Left renal pelvis (tissue), 4 donors: ENCODE data around the gene POC1A. TPM values are rescaled to one million over a fixed set of nuclear protein-coding genes. Genes with fewer than 3 reads are reported as not detected.

ENCODE experiments used
- DNase-seq, 4 donors: peaks; one replicate each; pipeline ENCODE4 v3.0.0-alpha.2; 2013; ENCODE audit warnings: low read depth in 4 of 4, low spot score in 3 of 4
- polyA plus RNA-seq, 4 donors: library from polyadenylated mRNA; unstranded; fragments of 120-200 nt; gene quantifications; one replicate each; pipeline ENCODE4 v1.2.1, GENCODE V29; 2013; ENCODE audit not compliant: insufficient read length in 4 of 4

The POC1A gene
- polyA plus RNA-seq, 4 donors, result 6.7 to 8.9 (median 7.6) TPM

- DNase-seq, result no peak
Measured at GRCh38 chr3:52109611-52110301, 44.5 kb downstream of the POC1A start.

- no peak for DNase-seq
Measured at GRCh38 chr3:52108302-52109232, 45.7 kb downstream of the POC1A start.

DNA sequence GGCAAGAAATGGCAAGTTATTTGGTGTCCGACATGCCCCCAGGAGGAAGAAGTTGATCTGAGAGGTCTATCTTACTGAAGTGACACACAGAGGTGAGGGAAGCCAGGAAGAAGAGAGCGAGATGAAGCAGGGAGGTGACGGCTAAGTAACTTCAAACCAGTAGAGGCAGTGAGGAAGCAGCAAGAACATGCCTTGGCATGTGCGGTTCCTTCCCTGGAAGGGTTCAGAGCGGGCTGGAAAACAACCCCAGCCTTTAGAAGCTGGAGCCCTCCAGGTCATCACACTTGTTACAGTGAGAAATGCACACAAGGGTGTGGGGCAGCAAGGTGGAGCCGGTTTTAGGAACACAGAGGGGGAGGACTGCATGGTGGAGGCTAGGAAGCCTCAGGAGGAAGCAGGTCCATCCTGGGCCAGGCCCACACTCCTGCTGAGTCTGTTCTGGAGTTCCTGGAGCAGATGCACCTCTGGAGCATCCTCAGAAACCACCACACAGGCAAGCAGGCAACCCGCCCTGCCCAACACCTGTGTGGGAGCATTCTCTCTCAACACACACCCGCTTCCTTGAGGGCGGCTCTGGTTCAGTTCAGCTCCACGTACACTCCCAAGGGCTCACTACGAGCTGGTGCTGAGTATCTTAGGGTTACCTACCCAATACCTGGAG lies 47.1 kb downstream of the POC1A start:
- no peak for DNase-seq

GRCh38 chr3:52104684-52105640 lies 49.3 kb downstream of the POC1A start:
- DNase-seq, result no peak

DNA sequence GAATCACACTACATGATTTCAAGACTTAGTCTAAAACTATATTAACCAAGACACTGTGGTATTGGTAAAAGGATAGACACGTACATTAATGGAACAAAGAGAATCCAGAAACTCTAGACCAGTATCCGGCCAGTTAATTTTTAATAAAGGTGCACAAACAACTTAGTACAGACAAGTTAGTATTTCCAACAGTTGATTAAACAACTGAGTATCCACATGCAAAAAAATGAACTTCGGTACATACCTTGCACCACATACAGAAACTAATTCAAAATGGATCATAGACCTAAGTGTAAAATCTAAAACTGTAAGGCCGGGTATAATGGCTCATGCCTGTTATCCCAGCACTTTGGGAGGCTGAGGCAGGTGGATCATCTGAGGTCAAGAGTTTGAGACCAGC lies 51.3 kb downstream of the POC1A start:
- DNase-seq, result no peak

DNA sequence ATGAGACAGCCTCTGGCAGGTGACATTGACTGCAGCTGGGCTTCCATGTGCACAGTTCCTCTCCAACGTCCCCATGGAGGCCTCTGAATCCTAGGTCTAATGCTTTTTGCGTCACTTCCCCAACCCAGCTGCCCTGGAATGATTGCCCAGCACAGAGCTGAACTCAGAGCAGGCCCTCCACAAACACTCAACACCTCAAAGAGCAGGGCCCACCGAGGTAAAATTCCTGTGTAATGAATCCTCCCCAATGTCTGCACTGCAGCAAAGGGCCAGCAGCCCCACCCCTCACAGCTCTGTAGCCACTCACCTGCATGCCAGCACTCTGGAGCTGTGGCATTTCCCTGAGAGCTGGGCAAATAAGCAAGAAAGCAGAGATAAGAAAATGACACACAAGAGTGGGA lies 55.2 kb downstream of the POC1A start:
- no peak for DNase-seq

GRCh38 chr3:52097851-52098507 lies 56.2 kb downstream of the POC1A start:
- no peak for DNase-seq

DNA sequence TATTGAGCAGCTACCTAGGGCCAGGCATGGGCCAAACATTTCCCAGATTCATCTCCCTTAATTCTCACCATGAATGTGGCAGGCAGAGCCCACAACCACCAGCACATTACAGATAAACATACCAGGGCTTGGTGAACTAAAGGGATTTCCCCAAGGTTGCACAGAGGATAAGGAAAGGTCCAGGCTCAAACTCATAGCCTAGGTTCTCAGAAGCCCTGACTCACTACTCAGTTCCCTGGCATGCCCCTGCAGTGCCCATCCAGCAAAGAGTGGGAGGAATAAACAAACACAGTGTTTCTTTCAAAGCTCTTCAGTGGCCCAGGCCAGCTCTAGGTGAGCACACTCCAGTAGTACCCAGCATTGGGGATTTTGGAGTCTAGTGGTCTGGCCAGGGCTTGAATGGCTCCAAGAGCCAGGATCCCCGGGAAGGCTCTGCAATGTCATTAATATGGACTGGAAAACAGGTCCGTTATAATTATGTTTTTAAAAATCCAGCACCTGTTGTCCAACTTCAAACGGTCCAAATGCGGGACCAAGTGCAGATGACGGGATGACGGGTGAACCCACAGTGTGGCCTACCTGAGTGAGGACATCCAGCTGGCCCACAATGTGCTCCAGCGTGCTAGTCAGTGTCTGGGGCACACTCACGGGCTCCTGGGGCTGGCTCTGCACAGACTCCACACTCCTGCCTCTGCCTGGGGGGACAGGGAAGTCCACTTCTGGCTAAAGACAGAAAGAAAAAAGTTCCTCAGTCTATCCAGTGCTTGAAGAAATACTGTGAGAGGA lies 58.0 kb downstream of the POC1A start:
- no peak for DNase-seq

- no peak for DNase-seq
Measured at GRCh38 chr3:52094571-52095485, 59.4 kb downstream of the POC1A start.

GRCh38 chr3:52093756-52094545 lies 60.3 kb downstream of the POC1A start:
- DNase-seq, result no peak

GRCh38 chr3:52092891-52093290 lies 61.3 kb downstream of the POC1A start:
- no peak for DNase-seq

DNA sequence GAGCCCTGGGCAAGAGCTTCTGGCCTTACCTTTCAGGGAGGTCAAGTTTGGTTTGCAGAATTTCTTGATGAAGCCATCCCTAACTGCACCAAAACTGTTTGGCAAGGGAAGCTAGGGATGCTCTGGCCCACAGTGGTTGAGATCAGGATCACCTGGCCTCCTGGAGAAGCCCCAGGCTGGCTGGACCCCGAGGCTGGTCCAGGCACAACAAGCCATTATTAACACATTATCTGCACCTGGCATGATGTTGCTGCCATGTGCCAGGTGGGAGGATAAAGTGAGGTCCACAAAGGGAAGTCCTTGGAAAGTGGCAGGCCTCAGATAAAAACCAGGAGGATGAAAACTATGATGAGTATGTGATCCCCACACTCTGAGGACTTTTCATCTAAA lies 62.0 kb downstream of the POC1A start:
- DNase-seq, result no peak

DNA sequence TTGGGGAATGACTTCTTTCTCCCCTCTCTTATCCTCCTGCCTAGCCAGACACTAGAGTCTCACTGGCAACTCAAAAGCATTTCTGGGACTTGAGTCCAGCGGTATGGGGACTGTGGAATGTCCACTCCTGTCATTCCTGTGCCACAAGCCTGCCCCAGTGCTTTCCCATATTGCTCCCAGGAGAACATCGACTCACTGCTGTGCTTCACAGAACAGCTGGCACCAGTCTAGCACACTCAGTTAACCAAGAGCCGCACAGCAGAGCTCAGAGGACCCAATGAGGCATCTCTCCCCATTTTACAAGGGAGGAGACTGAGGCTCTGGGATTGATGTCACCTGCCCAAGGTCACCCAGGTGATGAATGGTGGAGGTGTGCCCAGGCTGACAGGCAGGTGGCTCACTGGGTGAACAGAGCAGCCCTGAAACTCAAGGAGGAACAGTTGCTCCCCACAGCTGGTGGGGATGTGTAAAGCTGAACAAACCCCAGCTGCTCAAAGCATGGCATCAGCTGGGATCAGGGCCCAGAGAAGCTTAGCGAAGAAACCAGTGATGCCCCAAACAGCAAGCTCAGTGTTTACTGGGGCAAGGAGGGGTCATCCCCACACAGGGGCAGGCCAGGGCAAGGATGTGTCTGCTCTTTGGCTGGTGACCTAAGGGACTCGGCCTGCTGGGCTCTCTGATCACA lies 62.5 kb downstream of the POC1A start:
- DNase-seq, result no peak

GRCh38 chr3:52090933-52091468 lies 63.2 kb downstream of the POC1A start:
- DNase-seq, result no peak

DNA sequence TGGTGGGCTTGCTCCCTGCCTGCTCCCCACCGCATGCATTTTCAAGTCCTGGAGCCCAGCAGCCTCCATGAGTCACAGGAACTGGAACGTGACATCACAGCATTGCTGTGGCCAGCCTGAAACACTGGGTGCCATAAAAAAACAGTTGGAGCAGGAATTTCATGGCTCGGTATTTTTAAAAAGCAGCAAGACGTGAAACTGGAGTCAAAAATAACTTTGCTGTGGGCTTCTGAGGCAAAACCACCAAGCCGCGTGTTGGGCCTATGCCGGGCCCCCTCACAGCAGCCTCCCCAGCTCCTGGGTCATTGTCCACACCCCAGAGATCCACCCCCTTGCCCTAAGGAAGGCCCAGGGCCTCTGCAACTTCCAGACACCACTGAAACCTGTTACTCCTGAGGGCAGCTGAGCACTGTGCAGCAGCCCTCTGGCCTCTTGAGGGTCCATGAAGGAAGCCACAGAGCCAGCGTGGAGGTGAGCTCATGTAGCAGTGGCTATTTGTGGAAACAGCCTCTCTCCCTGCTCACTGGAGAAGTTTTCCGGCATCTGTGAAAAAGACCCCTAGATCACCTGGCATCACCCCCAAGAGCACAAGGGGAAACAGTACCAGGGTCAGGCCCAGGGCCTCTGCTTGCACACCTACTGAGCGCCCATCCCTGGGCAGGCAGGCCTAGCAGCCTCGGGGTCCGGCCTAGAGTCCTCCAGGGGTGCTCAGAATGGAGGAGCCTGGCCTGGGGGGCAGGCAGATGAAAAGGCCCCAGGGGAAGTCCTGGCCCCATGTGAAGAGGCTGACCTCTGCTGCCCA lies 63.9 kb downstream of the POC1A start:
- no peak for DNase-seq
